ENCODE results near the gene SMAD4.

The SMAD4 gene

GRCh38 chr18:51006061-51006818 is 23.8 kb upstream of the SMAD4 start:
- no peak overlapping the region for H3K4me2 ChIP-seq (ENCODE audit: low read depth, low read length, poor library complexity, severe bottlenecking)
- H3K9ac ChIP-seq (ENCODE audit: low read depth, low read length, poor library complexity, severe bottlenecking), result no peak overlapping the region
- H3K9me2 ChIP-seq (replicated peaks; ENCODE audit: low read depth, low read length), result no peaks in the 10 kb centered on the region
- H3F3A ChIP-seq (ENCODE audit: low read depth), result no peaks in the 10 kb centered on the region
- no peaks in the 10 kb centered on the region for H3K27me3 ChIP-seq (ENCODE audit: insufficient read depth, low read length, poor library complexity, severe bottlenecking)
- H3K79me2 ChIP-seq (ENCODE audit: insufficient read depth, low read length), result no peaks in the 10 kb centered on the region
- no peaks in the 10 kb centered on the region for H3K36me3 ChIP-seq (ENCODE audit: insufficient read depth, low read length)
- no peaks in the 10 kb centered on the region for H4K20me1 ChIP-seq (ENCODE audit: insufficient read depth, low read length, poor library complexity, severe bottlenecking)
- no peak overlapping the region for H2AFZ ChIP-seq (ENCODE audit: low read length)
- TF ChIP-seq CTCF (conservative IDR thresholded peaks at IDR 0.05; ENCODE audit: low read length) (no peak), EZH2phosphoT487 (IDR thresholded peaks at IDR 0.05; ENCODE audit: borderline replicate concordance) (no peak)
- H3K4me3 ChIP-seq (ENCODE audit: low read length, poor library complexity, severe bottlenecking), result no peak overlapping the region
- H3K4me1 ChIP-seq (ENCODE audit: insufficient read depth, low read length, poor library complexity, severe bottlenecking), result no peaks in the 10 kb centered on the region
- no peaks in the 10 kb centered on the region for H3K9me3 ChIP-seq (ENCODE audit: insufficient read depth, low read depth, low read length)

- no peaks in the 10 kb centered on the region for H3K4me1 ChIP-seq (ENCODE audit: insufficient read depth, low read length, poor library complexity, severe bottlenecking)
- no peaks in the 10 kb centered on the region for H3K79me2 ChIP-seq (ENCODE audit: insufficient read depth, low read length)
- H3K9me3 ChIP-seq (ENCODE audit: insufficient read depth, low read depth, low read length), result no peaks in the 10 kb centered on the region
- H3K9ac ChIP-seq (ENCODE audit: low read depth, low read length, poor library complexity, severe bottlenecking), result no peak overlapping the region
- no peak overlapping the region for H2AFZ ChIP-seq (ENCODE audit: low read length)
- no peak overlapping the region for H3K4me2 ChIP-seq (ENCODE audit: low read depth, low read length, poor library complexity, severe bottlenecking)
- H3F3A ChIP-seq (ENCODE audit: low read depth), result no peaks in the 10 kb centered on the region
- no peak overlapping the region for H3K4me3 ChIP-seq (ENCODE audit: low read length, poor library complexity, severe bottlenecking)
- H3K36me3 ChIP-seq (ENCODE audit: insufficient read depth, low read length), result no peaks in the 10 kb centered on the region
- TF ChIP-seq CTCF (conservative IDR thresholded peaks at IDR 0.05; ENCODE audit: low read length), result no peak
- no peak for TF ChIP-seq EZH2phosphoT487 (IDR thresholded peaks at IDR 0.05; ENCODE audit: borderline replicate concordance)
- no peaks in the 10 kb centered on the region for H4K20me1 ChIP-seq (ENCODE audit: insufficient read depth, low read length, poor library complexity, severe bottlenecking)
- no peaks in the 10 kb centered on the region for H3K27me3 ChIP-seq (ENCODE audit: insufficient read depth, low read length, poor library complexity, severe bottlenecking)
- H3K9me2 ChIP-seq (replicated peaks; ENCODE audit: low read depth, low read length), result no peaks in the 10 kb centered on the region
These were observed 22.8 kb upstream of the SMAD4 start for GRCh38 chr18:51006948-51007789.

GRCh38 chr18:51007790-51008139 is 22.2 kb upstream of the SMAD4 start:
- Histone ChIP-seq H3K27me3 (ENCODE audit: insufficient read depth, low read length, poor library complexity, severe bottlenecking) (no peaks in the 10 kb centered on the region), H2AFZ (ENCODE audit: low read length) (no peak overlapping the region), H3K36me3 (ENCODE audit: insufficient read depth, low read length) (no peaks in the 10 kb centered on the region), H3K9me3 (ENCODE audit: insufficient read depth, low read depth, low read length) (no peaks in the 10 kb centered on the region), H3K4me1 (ENCODE audit: insufficient read depth, low read length, poor library complexity, severe bottlenecking) (no peaks in the 10 kb centered on the region), H3F3A (ENCODE audit: low read depth) (no peaks in the 10 kb centered on the region), H3K4me2 (ENCODE audit: low read depth, low read length, poor library complexity, severe bottlenecking) (no peak overlapping the region), H3K4me3 (ENCODE audit: low read length, poor library complexity, severe bottlenecking) (no peak overlapping the region), H4K20me1 (ENCODE audit: insufficient read depth, low read length, poor library complexity, severe bottlenecking) (no peaks in the 10 kb centered on the region), H3K9ac (ENCODE audit: low read depth, low read length, poor library complexity, severe bottlenecking) (no peak overlapping the region), H3K9me2 (replicated peaks; ENCODE audit: low read depth, low read length) (no peaks in the 10 kb centered on the region), H3K79me2 (ENCODE audit: insufficient read depth, low read length) (no peaks in the 10 kb centered on the region)
- no peak for TF ChIP-seq CTCF (conservative IDR thresholded peaks at IDR 0.05; ENCODE audit: low read length)
- TF ChIP-seq EZH2phosphoT487 (IDR thresholded peaks at IDR 0.05; ENCODE audit: borderline replicate concordance), result no peak
